Stimulated activated CD8-positive, alpha-beta memory T cell treated with anti-CD3 and anti-CD28 coated beads, Interleukin-7, amount 100 ng/mL, for 48 hours (primary cell): Measurements from ENCODE around the gene ZFP92.

Source experiments
- DNase-seq, 2 donors: peaks; one replicate each; pipeline ENCODE4 v3.0.0-alpha.2; 2020; ENCODE audit warnings: low read depth in 1 of 2; ENCODE audit errors: extremely low read depth in 1 of 2

The ZFP92 gene

GRCh38 chrX:153435845-153436244 is 24.6 kb downstream of the ZFP92 start:
- no peak for DNase-seq

GRCh38 chrX:153438532-153438931 is 27.3 kb downstream of the ZFP92 start:
- no peak for DNase-seq

DNA sequence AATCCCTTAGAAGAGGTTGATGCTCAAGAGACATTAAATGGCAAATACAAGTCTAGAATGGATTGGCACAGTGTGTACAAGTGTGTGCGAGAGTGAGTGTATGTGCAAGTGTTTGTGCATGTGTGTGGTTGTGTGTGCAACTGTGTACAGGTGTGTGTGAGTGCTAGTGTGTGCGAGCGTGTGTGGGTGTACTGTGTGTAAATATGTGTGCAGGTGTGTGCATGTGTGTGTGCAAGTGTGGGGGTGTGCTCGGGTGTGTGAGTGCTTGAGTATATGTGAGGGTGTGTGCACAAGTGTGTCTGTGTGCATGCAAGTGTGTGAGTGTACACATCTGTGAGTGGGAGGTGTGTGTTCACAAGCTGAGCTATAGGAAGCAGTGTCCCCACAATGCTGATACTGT is 28.7 kb downstream of the ZFP92 start:
- DNase-seq, result no peak

GRCh38 chrX:153440556-153441135 is 29.4 kb downstream of the ZFP92 start:
- no peak for DNase-seq

DNA sequence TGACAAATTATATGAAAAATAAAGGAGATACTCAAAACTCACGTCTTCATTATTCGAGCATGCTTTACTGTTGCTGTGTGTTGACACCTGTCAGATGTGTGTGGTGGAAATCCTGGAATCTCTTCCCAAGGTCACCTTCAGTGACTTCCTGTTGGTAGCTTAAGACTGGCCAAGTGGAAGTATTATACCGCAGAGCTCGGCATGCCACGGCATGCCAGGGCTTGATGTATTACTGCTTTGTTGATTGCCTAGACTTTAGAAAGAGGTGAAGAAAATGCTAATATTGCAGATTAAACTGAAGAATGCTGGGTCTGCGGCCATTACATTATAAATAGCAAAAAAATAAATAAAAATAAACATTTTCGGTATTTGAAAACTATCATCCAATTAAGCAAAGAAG is 30.0 kb downstream of the ZFP92 start:
- DNase-seq, result no peak

- DNase-seq, result no peak
These were observed 30.7 kb downstream of the ZFP92 start for GRCh38 chrX:153441981-153442380.

DNA sequence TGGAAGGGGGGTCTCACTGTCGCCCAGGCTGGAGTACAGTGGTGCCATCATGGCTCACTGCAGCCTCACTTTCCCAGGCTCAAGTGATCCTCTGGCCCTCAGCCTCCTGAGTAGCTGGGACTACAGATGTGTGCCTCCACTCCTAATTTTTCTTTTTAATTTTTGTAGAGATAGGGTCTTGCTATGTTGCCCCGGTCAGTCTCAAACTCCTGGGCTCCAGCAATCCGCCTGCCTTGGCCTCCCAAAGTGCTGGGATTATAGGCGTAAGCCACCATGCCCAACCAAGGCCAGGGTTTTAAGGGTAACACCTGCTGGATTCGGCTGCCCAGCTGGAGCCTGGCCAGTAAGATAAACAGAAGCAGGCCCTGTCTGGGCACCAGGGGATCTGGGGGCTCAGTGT is 31.2 kb downstream of the ZFP92 start:
- no peak for DNase-seq

DNA sequence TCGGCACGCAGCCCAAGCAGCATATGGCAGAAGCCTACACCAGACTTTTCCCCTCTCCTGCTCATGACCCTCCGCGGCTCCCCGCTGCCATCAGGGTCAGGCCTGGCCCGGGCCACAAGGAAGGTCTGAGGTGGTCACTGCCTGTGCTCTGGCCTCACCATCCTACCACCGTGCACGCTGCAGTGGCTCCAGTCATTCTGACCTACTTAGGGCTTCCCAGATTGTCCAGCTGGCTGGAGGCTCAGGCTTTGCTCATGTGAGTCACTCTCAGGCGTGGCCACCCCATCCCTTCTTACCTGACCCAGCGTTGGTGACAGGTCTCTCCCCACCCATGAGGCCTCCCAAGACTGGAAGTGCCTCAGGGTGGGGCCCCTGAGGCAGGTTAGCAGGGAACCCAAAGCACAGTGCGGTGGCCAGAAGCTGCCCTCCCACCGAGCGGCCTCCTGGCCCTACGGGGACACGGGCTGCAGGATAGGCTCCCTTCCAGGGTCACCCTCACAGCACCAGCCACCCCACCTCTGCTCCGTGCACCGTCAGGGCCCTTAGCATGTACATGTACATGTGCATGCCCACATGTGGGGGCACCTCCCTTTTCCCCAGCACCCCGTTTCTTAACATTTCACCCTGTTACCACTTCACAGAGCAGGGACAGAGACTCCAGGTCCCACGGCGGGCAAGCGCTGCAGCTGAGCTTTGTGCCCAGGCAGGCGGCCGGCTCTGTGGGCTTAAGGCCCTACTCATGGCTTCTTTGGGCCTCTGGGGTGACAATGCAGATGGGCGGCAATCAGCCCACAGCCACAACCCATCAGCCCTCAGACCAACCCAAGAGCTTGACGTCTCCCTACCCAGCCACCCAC is 32.4 kb downstream of the ZFP92 start:
- no peak for DNase-seq

DNA sequence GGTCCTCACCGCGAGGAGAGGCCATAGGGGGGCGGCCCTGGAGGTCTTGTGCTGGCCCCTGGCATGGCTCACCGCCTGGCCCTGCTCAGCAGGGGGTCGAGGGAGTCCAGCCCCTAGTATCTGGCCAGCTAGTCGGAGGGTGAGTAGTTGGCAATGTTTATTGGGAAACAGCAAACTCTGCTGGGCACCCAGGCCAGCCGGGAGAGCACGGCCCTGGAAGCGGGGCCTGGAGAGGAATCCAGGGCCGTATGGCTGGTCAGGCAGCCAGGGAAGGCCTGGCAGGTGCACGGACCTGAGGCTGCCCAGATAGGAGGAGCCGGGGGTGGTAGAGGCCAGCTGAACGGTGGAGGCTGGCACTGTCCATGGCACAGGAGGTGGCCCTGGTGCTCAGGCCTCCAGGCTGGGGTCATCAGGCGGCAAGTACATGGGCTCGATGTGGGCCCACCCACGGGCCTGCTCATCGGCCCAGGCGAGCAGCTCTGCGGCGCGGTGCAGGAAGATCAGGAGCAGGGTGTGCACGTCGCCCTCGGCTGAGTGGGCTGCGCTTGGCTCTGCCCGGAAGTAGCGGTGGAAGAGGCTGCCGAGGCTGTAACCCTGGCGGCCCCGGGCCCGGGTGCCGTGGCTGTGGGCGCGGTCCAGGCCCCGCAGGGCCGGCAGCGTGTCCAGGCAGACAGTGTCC is 33.2 kb downstream of the ZFP92 start:
- DNase-seq, result no peak

GRCh38 chrX:153445106-153445855 is 34.0 kb downstream of the ZFP92 start:
- DNase-seq, result no peak

- no peak for DNase-seq
These were observed 34.8 kb downstream of the ZFP92 start, which contains the start of gene TREX2 for GRCh38 chrX:153445856-153446635. TSS of gene TREX2 (minus strand) at chrX:153446056. CDS start at chrX:153445430, 626 bp downstream.

GRCh38 chrX:153446636-153446936 is 35.3 kb downstream of the ZFP92 start:
- no peak for DNase-seq

- no peak for DNase-seq
These were observed 35.8 kb downstream of the ZFP92 start for GRCh38 chrX:153446950-153447580.

DNA sequence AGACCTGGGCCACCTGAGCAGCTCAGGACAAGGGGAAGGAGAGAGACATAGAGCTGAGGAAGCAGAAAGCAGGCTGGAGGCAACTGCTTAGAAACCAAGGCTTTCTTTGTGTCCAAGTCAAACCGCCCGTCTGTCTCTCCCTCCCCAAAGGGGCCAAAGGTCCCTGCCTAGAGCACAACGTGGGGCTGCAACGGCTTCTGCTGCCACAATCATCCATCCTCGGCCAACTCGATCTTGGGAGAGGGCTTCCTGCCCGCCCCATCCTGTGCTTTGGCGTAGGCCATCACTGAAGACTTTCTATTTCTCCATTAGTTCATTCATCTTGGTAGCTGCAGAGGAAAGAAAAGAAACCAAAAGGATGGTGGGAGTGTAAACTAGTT is 36.3 kb downstream of the ZFP92 start:
- no peak for DNase-seq

GRCh38 chrX:153448556-153449367 is 37.5 kb downstream of the ZFP92 start:
- no peak for DNase-seq

- DNase-seq, result no peak
These were observed 38.3 kb downstream of the ZFP92 start for GRCh38 chrX:153449368-153450113.

GRCh38 chrX:153450114-153450948 is 39.1 kb downstream of the ZFP92 start:
- no peak for DNase-seq

- no peak for DNase-seq
These were observed 39.6 kb downstream of the ZFP92 start for GRCh38 chrX:153450949-153451277.
